BJ (cell line): Measurements from ENCODE around the gene LOXHD1. TPM values are rescaled to one million over a fixed set of nuclear protein-coding genes. Genes with fewer than 3 reads are reported as not detected.

Experiments used
- CTCF ChIA-PET: fragments of 350-600 bp; formaldehyde crosslinking; extraction: SDS; loops from one replicate; lab custom pipeline; 2021; ENCODE audit warnings: antibody characterized with exemption, inconsistent platforms; lab: Yijun Ruan, JAX
- POLR2A ChIA-PET: fragments of 300-600 bp; sonication (Branson Sonifier 250); formaldehyde crosslinking; extraction: SDS; loops from one replicate; lab custom pipeline; 2021; ENCODE audit warnings: antibody characterized with exemption; lab: Charles Lee
- DNase-seq: peaks from one replicate; pipeline ENCODE4 v3.0.0-alpha.2; 2011; ENCODE audit warnings: low read depth
- H3K27me3 ChIP-seq: 2 replicates; pipeline ENCODE4 v1.6.0; 2011; ENCODE audit warnings: low read length; ENCODE audit not compliant: control insufficient read depth, insufficient read depth
- H3K36me3 ChIP-seq: 2 replicates; pipeline ENCODE4 v1.5.1; 2011; ENCODE audit warnings: low read length; ENCODE audit not compliant: control insufficient read depth, insufficient read depth
- H3K4me3 ChIP-seq: 2 replicates; pipeline ENCODE4 v1.5.1; 2011; ENCODE audit warnings: low read depth, mild to moderate bottlenecking, control low read depth, low read length
- polyA plus RNA-seq: library from polyadenylated mRNA; depleted of rRNA; stranded (reverse); fragments of >200 nt; gene quantifications from 2 replicates; pipeline ENCODE4 v1.2.3, GENCODE V29; 2011
- TF ChIP-seq, protein P1 (sequence below): IDR thresholded peaks from 2 replicates; pipeline ENCODE4 v1.5.1; 2011; ENCODE audit warnings: low read depth, mild to moderate bottlenecking, control low read depth, inconsistent platforms, low read length, moderate library complexity; ENCODE audit not compliant: insufficient read depth

LOXHD1 gene
- polyA plus RNA-seq, 1 experiment, result not detected

- TF ChIP-seq, protein P1, sequence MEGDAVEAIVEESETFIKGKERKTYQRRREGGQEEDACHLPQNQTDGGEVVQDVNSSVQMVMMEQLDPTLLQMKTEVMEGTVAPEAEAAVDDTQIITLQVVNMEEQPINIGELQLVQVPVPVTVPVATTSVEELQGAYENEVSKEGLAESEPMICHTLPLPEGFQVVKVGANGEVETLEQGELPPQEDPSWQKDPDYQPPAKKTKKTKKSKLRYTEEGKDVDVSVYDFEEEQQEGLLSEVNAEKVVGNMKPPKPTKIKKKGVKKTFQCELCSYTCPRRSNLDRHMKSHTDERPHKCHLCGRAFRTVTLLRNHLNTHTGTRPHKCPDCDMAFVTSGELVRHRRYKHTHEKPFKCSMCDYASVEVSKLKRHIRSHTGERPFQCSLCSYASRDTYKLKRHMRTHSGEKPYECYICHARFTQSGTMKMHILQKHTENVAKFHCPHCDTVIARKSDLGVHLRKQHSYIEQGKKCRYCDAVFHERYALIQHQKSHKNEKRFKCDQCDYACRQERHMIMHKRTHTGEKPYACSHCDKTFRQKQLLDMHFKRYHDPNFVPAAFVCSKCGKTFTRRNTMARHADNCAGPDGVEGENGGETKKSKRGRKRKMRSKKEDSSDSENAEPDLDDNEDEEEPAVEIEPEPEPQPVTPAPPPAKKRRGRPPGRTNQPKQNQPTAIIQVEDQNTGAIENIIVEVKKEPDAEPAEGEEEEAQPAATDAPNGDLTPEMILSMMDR, result no peak
- no peaks in the 10 kb centered on the region for H3K36me3 ChIP-seq
- CTCF ChIA-PET, result interaction anchor here (0.5 to 2.7 kb wide), 6 partner anchors 14 to 487 kb away, joined by 3 to 11 read pairs (median 5); a partner anchor contains a TSS
- H3K27me3 ChIP-seq, result no peaks in the 10 kb centered on the region
- POLR2A ChIA-PET, result no interaction called here
- H3K4me3 ChIP-seq, result no peak overlapping the region
- no peak for DNase-seq
These were observed 32.9 kb downstream of the LOXHD1 start for GRCh38 chr18:46624127-46624526.

DNA sequence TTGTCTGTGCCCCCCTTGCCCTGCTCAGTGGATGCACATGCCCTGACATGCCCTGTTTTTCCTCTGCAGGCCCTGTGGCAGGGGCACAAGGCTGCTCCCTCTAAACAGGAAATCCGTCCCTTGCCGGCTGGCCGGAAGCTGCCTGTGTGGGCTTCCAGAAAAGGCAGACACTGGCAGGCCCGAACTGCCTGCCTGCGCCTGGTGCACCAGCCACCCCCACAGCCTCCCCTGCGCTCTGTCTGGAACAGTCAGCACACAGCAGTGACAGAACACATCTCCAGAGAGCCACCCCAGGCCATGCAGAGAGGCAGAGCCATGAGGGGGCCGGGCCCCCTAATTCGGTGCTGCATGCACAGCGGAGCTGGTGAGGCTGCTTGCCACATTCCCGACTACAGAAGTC lies 33.5 kb downstream of the LOXHD1 start:
- ChIA-PET POLR2A (no interaction called here), CTCF (interaction anchor here (1.9 to 2.7 kb wide), 4 partner anchors 14 to 476 kb away, joined by 4 to 11 read pairs (median 8); no protein-coding TSS in a partner anchor)
- TF ChIP-seq, protein P1, result no peak
- H3K36me3 ChIP-seq, result no peaks in the 10 kb centered on the region
- H3K4me3 ChIP-seq, result no peak overlapping the region
- no peaks in the 10 kb centered on the region for H3K27me3 ChIP-seq
- DNase-seq, result no peak

DNA sequence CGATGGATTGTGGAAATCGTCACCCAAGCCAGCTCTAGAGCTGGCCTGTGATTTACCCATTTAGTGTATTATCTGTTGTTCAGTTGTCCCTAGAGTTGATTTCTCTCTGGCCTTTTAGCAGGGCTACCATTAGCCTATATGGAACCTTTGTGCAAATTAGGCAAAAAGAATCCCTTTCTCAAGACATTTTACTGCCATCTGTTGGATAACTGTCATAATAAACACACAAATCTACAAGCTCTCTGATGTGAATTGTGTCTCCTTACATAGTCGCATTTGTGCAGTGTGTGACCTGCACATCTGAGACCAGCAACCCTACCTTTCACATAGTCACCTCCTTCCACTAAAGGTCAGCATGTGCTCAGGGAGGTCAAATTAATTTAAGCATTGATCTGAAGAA lies 34.0 kb downstream of the LOXHD1 start:
- ChIA-PET CTCF (interaction anchor here (1.9 to 2.7 kb wide), 4 partner anchors 13 to 475 kb away, joined by 4 to 11 read pairs (median 8); no protein-coding TSS in a partner anchor), POLR2A (no interaction called here)
- no peak for DNase-seq
- Histone ChIP-seq H3K4me3 (no peak overlapping the region), H3K27me3 (no peaks in the 10 kb centered on the region), H3K36me3 (no peaks in the 10 kb centered on the region)
- TF ChIP-seq, protein P1, result no peak

DNA sequence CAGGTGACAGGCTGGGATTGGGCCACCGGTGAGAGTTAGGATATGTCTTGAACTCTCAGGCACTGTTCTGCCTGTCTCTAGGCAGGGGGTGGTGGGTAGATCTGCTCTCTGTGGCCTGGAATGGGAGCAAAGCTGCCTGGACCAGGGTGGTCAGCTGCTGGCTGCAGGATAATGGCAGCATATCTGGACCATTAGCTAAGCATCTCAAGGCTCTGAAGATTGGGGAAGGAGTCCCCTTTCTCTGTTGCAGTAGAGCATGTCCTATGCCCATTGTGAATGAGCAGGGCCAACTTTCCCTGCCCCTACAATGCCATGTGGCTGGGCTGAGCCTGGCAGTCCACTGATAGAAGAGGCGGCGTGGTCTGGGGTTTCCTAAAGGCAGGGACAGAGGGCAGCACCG lies 34.6 kb downstream of the LOXHD1 start:
- no peaks in the 10 kb centered on the region for H3K36me3 ChIP-seq
- H3K27me3 ChIP-seq, result no peaks in the 10 kb centered on the region
- TF ChIP-seq, protein P1, result no peak
- ChIA-PET POLR2A (no interaction called here), CTCF (interaction anchor here (1.0 to 2.7 kb wide), 6 partner anchors 13 to 475 kb away, joined by 3 to 11 read pairs (median 6); a partner anchor contains a TSS)
- DNase-seq, result no peak
- no peak overlapping the region for H3K4me3 ChIP-seq

- TF ChIP-seq, protein P1, result no peak
- no peaks in the 10 kb centered on the region for H3K36me3 ChIP-seq
These were observed 35.1 kb downstream of the LOXHD1 start for GRCh38 chr18:46621871-46622270.

More at GRCh38 chr18:46621871-46622270, 35.1 kb downstream of the LOXHD1 start:
- ChIA-PET POLR2A (no interaction called here), CTCF (interaction anchor here (1.0 to 2.7 kb wide), 5 partner anchors 17 to 474 kb away, joined by 3 to 10 read pairs (median 5); a partner anchor contains a TSS)
- Histone ChIP-seq H3K27me3 (no peaks in the 10 kb centered on the region), H3K4me3 (no peak overlapping the region)
- no peak for DNase-seq
